Panc1 (cell line): ENCODE results near the gene ANTXR1. TPM values are rescaled to one million over a fixed set of nuclear protein-coding genes. Genes with fewer than 3 reads are reported as not detected.

Source experiments
- ATAC-seq: fragments of 200-7000 bp; cut with Tn5 transposase; 2 replicates; pipeline ENCODE4 v1.9.1; 2020; ENCODE audit warnings: mild to moderate bottlenecking, moderate library complexity
- BruUV-seq: library from RNA; stranded (reverse); fragments of 400-500 nt; replicated peaks from 2 replicates; lab custom pipeline; 2021; lab: Mats Ljungman, UMichigan
- CTCF ChIA-PET: fragments of 300-600 bp; sonication (Branson Sonifier 250); formaldehyde crosslinking; loops from one replicate; lab custom pipeline; 2022; ENCODE audit warnings: antibody characterized with exemption; lab: Charles Lee
- POLR2A ChIA-PET: fragments of 300-600 bp; sonication (Branson Sonifier 250); formaldehyde crosslinking; loops from one replicate; lab custom pipeline; 2022; ENCODE audit warnings: antibody characterized with exemption; lab: Charles Lee
- DNase-seq: peaks from one replicate; pipeline ENCODE4 v3.0.0-alpha.2; 2010; ENCODE audit warnings: low read depth, low spot score
- H3K27ac ChIP-seq: 2 replicates; pipeline ENCODE4 v1.5.1; 2011; ENCODE audit warnings: mild to moderate bottlenecking, low read length, inconsistent platforms
- H3K27me3 ChIP-seq: fragments of 200-500 bp; sonication (Bioruptor generic); 2 replicates; pipeline ENCODE4 v1.6.0; 2014; ENCODE audit warnings: low read length, inconsistent platforms; ENCODE audit not compliant: control insufficient read depth, insufficient read depth
- H3K36me3 ChIP-seq: fragments of 200-500 bp; sonication (Bioruptor generic); 2 replicates; pipeline ENCODE4 v1.5.1; 2014; ENCODE audit warnings: inconsistent platforms, mild to moderate bottlenecking, low read length, moderate library complexity; ENCODE audit not compliant: control insufficient read depth, insufficient read depth
- H3K4me1 ChIP-seq: 2 replicates; pipeline ENCODE4 v1.5.1; 2011; ENCODE audit warnings: inconsistent platforms, mild to moderate bottlenecking, low read length, moderate library complexity; ENCODE audit not compliant: control insufficient read depth, insufficient read depth
- H3K4me3 ChIP-seq, 2 experiments: 2 replicates each; pipeline ENCODE4 v1.5.1; 2011 to 2012; ENCODE audit warnings: low read depth in 2 of 2, low read length in 2 of 2, mild to moderate bottlenecking in 2 of 2, inconsistent platforms in 1 of 2, moderate library complexity in 1 of 2
- H3K9me3 ChIP-seq: fragments of 200-500 bp; sonication (Bioruptor generic); 2 replicates; pipeline ENCODE4 v1.5.1; 2014; ENCODE audit warnings: low read depth, mild to moderate bottlenecking, inconsistent platforms, low read length, moderate library complexity; ENCODE audit not compliant: control insufficient read depth, insufficient read depth
- CTCF ChIP-seq: fragments of 450-650 bp; IDR thresholded peaks from 2 replicates; pipeline ENCODE4 v1.5.1; 2017; ENCODE audit warnings: mild to moderate bottlenecking
- POLR2AphosphoS5 ChIP-seq: IDR thresholded peaks from 2 replicates; pipeline ENCODE4 v1.6.1; 2012; ENCODE audit warnings: mild to moderate bottlenecking, low read depth, low read length, moderate library complexity
- REST ChIP-seq, 2 experiments: IDR thresholded peaks; 2 replicates each; pipeline ENCODE4 v1.6.1; 2011 to 2012; ENCODE audit warnings: low read depth in 2 of 2, control low read depth in 1 of 2, low read length in 1 of 2, mild to moderate bottlenecking in 1 of 2, moderate library complexity in 1 of 2; ENCODE audit not compliant: insufficient read depth in 1 of 2
- SIN3A ChIP-seq: IDR thresholded peaks from 2 replicates; pipeline ENCODE4 v1.6.1; 2012; ENCODE audit warnings: low read depth, mild to moderate bottlenecking, low read length, moderate library complexity, borderline replicate concordance; ENCODE audit not compliant: insufficient read depth
- TCF7L2 ChIP-seq: IDR thresholded peaks from 2 replicates; pipeline ENCODE4 v1.6.1; 2011; ENCODE audit warnings: mild to moderate bottlenecking, low read depth, low read length, inconsistent platforms
- in situ Hi-C: cut with HindIII; loops from 2 replicates; pipeline ENCODE4 v1.10.0; 2016; ENCODE audit warnings: low sequenced_read_pairs, low pct_unique_long_range_greater_than_20kb
- intact Hi-C: fragments of 100-400 bp; cut with micrococcal nuclease; formaldehyde crosslinking; loops from one replicate; pipeline ENCODE4 v1.10.0; 2022; ENCODE audit not compliant: unreplicated experiment
- total RNA-seq: library from RNA; stranded (reverse); gene quantifications from one replicate; pipeline ENCODE4 v1.2.1, GENCODE V29; 2021; ENCODE audit not compliant: unreplicated experiment

Gene ANTXR1
- total RNA-seq, 1 experiment from 2014 or later, result 132 TPM

- BruUV-seq, result no TSS peak
- CTCF ChIA-PET, result interaction anchor here (0.7 kb wide), 1 partner anchor 249 kb away, joined by 3 read pairs; no protein-coding TSS in a partner anchor
- H3K4me1 ChIP-seq, result peaks cover 17% of the 10 kb centered on the region
Measured at GRCh38 chr2:69011611-69012157, 1.3 kb upstream of the ANTXR1 start.

More at GRCh38 chr2:69011611-69012157, 1.3 kb upstream of the ANTXR1 start:
- DNase-seq (no peak), ATAC-seq (no peak)
- POLR2A ChIA-PET, result no interaction called here
- Histone ChIP-seq H3K9me3 (no peaks in the 10 kb centered on the region), H3K4me3 (no peak overlapping the region), H3K36me3 (no peaks in the 10 kb centered on the region; the same call in none of the 2 replicates), H3K27me3 (no peaks in the 10 kb centered on the region), H3K27ac (peak overlapping the region; percentile 96)
- intact Hi-C loops, result loop anchor here (2.0 to 10.0 kb wide), 2 partner anchors 67 to 295 kb away; no protein-coding TSS in a partner anchor
- no peak for TF ChIP-seq POLR2AphosphoS5
- TF ChIP-seq SIN3A, result no peak
- TF ChIP-seq REST (IDR thresholded peaks at IDR 0.05; ENCODE audit: insufficient read depth in 1 of 2, low read depth in 2 of 2, low read length in 1 of 2), result no peak
- no peak for TF ChIP-seq TCF7L2
- no peak for TF ChIP-seq CTCF
- in situ Hi-C loops, result no loop called here
